A673 (cell line): ENCODE measurements around the gene MNAT1.

ENCODE experiments used
- EZH2 ChIP-seq: fragments of 200-600 bp; sonication (generic); IDR thresholded peaks from 2 replicates; pipeline ENCODE4 v1.6.1; 2017; ENCODE audit warnings: borderline replicate concordance, low read depth, mild to moderate bottlenecking, mixed read lengths, antibody characterized with exemption, low read length; ENCODE audit not compliant: poor library complexity, severe bottlenecking
- TF ChIP-seq, protein P1 (sequence below): fragments of 300-800, 200-600 bp; sonication (generic); conservative IDR thresholded peaks from 2 replicates; pipeline ENCODE4 v1.5.1; 2017; ENCODE audit warnings: low read depth, mild to moderate bottlenecking, antibody characterized with exemption, low read length, moderate library complexity, mixed read lengths

DNA sequence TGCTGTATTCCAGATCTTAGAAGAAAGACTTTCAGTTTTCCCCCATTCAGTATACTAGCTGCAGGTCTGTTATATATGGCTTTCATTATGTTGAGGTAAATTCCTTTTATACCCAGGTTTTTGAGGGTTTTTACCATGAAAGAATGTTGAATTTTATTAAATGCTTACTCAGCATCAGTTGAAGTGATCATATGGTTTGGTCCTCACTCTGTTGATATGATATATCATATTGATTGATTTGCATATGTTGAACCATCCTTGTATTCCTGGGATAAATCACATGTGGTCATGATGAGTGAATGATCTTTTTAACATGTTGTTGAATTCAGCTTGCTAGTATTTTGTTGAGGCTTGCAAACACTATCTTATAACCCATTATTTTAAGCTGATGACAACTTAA, 149.6 kb downstream of the MNAT1 start:
- no peak for TF ChIP-seq EZH2
- TF ChIP-seq, protein P1, sequence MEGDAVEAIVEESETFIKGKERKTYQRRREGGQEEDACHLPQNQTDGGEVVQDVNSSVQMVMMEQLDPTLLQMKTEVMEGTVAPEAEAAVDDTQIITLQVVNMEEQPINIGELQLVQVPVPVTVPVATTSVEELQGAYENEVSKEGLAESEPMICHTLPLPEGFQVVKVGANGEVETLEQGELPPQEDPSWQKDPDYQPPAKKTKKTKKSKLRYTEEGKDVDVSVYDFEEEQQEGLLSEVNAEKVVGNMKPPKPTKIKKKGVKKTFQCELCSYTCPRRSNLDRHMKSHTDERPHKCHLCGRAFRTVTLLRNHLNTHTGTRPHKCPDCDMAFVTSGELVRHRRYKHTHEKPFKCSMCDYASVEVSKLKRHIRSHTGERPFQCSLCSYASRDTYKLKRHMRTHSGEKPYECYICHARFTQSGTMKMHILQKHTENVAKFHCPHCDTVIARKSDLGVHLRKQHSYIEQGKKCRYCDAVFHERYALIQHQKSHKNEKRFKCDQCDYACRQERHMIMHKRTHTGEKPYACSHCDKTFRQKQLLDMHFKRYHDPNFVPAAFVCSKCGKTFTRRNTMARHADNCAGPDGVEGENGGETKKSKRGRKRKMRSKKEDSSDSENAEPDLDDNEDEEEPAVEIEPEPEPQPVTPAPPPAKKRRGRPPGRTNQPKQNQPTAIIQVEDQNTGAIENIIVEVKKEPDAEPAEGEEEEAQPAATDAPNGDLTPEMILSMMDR, result no peak
